Embryonic facial prominence (tissue), 1 donor: ENCODE results near the gene KRT81.
"Not testable (repeated sequence)": the region's sequence is repeated elsewhere in the genome, so short reads cannot be mapped to it uniquely, and the experiment has no call there.

ENCODE experiments used
- DNase-seq: peaks from one replicate; pipeline ENCODE4 v3.0.0-alpha.2; 2016; ENCODE audit errors: extremely low spot score

The KRT81 gene

DNA sequence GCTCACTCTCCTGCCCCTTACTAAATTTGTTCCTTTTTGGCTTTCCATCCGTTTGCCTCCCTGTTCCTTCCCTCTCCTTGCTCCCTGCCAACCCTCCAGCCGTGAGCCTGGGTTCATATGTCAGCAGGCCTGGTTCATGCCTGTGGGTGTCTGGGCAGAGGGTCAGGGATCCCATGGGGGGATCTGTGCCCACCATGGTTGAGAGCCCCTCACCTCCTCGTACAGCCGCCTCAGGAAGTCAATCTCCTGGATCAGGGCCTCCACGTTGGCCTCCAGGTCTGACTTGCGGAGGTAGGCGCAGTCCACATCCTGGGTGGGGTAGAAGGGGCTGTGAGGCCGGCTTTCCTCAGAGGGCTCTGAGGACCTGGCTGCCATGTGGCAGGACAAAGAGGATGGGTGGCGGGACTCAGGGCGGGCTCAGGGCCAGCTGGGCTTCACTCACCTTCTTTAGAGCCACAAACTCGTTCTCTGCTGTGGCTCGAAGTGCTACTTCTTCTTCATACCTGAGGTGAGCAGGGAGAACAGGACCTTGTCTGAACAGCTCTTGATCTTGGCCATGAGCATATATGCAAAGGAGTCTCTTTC is 26.2 kb upstream of the KRT81 start:
- DNase-seq: no peak

- DNase-seq: no peak
Measured at GRCh38 chr12:52316701-52317100, 25.4 kb upstream of the KRT81 start.

GRCh38 chr12:52316290-52316689 is 25.0 kb upstream of the KRT81 start:
- DNase-seq: no peak

- not testable (repeated sequence) for DNase-seq
Measured at GRCh38 chr12:52315721-52316120, 24.4 kb upstream of the KRT81 start.

DNA sequence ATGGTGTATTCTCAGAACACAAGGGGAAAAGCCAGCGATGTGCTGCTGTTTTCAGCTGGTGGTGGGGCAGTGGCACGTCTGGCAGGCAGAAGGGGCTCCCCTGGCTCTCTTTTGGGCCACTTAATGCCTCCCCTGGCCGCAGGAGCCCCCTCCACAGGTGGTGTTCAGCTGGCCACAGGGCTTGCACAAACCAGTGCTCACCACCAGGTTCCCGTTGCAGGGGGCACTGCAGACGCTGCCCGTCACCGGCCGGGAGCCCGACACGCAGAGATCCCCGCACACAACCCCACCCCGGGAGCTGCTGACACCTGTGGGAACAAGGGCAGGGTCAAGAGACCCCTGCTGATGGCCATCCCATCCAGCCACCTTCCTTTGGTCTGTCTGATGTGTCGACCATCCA is 23.2 kb upstream of the KRT81 start:
- DNase-seq: no peak

DNA sequence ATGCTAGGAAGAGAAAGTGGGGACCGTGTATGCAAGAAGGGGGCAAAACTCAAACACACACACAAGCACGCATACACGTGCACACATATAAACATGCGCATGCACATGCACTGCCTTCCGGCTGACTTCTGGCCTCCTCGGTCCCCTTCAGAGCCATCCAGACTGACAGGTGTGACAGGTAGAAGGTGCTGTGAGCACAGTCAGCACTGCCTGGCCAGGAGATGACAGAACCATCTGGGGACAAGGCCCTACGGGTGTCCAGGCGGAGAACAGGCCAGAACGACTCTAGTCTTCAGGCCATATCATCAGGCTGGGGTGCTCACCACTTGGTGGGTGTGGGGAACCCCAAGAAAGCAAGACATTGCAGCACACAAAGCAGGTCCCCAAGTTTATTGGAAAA is 22.6 kb upstream of the KRT81 start:
- DNase-seq: no peak

DNA sequence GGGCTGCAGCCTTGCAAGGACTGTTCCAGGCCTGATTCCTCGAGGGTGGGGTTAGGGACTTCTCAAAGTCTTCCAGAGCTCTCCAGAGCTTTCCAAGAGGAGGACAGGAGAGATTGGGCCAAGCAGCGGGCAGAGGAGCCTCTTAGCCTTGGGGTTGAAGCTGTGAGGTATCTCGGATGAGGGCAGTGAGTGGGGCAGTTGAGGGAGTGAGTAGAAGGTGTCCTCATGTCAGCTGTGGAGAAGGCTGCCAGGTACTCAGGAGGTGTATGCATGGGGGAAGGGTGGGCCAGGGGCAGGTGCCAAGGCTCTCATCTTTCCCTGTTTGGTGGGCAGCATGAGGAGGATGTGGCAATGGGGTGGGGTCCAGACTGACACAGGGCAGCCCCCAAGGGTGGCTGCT is 22.1 kb upstream of the KRT81 start:
- DNase-seq: no peak

DNA sequence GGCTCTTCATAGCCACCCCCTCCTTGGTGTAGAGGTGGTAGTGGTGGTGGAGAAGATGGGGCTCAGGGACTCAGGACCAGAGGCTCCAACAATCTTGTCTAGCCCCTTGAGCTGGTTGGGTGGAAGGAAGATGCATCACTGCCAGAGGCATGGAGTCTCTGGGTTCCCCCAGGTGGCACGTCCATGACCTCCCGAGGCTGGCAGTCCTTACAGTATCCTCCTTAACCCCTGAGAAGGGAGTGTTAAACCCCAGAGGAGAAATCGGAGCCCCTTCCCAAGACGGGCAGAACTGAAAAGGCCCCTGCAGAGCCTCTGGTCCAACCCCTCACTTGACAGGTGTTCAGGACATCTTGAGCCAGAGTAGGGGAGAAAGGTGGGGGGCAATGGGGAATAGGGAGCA is 20.8 kb upstream of the KRT81 start:
- DNase-seq: no peak

DNA sequence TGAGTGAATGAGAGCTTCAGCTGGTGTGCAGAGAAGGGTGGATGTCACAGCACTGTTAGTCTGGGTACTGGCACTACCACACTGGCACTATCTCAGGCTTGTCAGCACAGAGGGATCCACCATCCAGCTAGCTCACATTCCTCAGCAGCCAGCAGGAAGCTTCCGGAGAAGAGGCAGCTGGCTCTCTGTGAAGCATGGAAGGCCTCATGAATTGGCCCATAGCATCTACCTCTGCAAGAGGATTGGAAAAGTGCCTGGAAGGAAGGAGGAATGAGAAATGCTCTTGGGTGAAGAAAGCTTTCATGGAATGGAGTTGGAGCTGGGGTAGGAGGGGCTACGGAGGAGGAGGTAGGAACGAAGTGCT is 19.9 kb upstream of the KRT81 start:
- DNase-seq: no peak

GRCh38 chr12:52310622-52311284 is 19.4 kb upstream of the KRT81 start:
- no peak for DNase-seq

- no peak for DNase-seq
Measured at GRCh38 chr12:52308806-52309425, 17.6 kb upstream of the KRT81 start.

- DNase-seq: peak; percentile 12
Measured at GRCh38 chr12:52307836-52308805, 16.8 kb upstream of the KRT81 start.

DNA sequence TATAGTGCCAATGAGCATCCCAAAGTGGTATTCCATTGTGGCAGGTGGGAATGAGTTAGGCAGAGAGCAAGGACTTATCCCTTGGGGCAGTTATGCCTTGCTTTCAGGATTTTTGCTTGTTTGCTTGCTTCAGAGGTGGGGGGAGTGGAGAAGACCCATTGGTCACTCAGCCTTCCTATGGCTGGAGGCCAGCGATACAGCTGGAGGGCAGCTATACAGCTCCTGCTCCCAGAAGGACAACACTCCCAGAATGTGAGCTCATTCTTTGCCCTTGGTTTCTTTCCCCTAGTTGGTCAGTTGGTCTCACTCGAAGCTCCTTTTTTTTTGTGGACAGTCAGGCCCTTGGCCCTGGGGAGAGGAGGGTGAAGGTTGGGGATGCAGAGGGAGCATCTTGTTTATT is 15.4 kb upstream of the KRT81 start:
- DNase-seq: no peak

DNA sequence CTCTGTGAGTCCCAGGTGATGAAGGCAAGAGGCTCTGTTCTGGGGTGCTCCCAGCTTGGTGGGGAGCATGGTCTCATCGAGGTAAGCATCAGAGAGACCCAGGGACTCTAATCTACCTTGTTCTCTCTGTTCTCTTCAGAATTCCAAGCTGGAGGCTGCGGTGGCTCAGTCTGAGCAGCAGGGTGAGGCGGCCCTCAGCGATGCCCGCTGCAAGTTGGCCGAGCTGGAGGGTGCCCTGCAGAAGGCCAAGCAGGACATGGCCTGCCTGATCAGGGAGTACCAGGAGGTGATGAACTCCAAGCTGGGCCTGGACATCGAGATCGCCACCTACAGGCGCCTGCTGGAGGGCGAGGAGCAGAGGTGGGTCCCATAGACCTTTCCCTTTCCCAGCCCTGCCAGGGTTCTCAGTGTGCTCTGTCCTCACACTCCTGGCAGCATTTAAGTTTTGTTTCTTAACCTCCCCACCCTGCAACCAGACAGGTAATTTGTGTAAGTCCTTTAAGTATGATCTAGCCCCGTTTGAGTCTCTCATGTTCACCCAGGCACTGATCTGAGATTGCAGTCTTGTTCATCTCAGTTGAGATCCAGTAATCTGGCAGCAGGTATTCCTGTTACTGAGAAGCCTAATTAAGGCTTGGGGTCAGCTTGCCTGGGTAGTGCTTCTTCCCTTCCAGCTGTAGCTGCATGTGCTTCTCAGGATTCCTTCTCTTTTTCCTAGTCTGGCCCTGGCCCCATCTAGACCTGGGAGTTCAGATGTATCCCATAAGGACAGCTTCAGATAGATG is 14.8 kb upstream of the KRT81 start:
- no peak for DNase-seq

DNA sequence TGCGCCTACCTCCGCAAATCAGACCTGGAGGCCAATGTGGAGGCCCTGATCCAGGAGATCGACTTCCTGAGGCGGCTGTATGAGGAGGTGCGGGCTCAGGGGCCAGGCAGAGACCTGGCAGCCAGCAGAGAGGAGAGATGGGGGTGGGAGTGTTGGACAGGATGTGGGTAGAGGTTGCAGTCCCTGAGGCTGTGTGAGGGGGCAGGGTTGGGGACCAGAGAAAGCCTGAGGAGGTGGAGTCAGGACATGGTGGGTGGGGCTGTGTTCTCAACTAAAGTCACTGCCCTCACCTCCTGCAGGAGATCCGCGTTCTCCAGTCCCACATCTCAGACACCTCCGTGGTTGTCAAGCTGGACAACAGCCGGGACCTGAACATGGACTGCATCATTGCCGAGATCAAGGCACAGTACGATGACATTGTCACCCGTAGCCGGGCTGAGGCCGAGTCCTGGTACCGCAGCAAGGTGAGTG is 13.6 kb upstream of the KRT81 start:
- DNase-seq: not testable (repeated sequence)

- DNase-seq: not testable (repeated sequence)
Measured at GRCh38 chr12:52302242-52302914, 11.0 kb upstream of the KRT81 start.

DNA sequence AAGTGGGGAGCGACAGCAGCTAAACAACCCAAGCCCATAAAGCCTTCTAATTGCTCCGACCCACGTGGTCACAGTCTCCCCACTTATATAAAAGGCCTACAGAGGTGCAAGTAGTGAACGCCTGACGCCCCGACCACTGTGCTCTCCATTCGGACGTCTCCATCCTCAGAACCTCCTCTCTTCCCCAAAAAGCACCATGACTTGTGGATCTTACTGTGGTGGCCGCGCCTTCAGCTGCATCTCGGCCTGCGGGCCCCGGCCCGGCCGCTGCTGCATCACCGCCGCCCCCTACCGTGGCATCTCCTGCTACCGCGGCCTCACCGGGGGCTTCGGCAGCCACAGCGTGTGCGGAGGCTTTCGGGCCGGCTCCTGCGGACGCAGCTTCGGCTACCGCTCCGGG is 10.4 kb upstream of the KRT81 start:
- DNase-seq: not testable (repeated sequence)

DNA sequence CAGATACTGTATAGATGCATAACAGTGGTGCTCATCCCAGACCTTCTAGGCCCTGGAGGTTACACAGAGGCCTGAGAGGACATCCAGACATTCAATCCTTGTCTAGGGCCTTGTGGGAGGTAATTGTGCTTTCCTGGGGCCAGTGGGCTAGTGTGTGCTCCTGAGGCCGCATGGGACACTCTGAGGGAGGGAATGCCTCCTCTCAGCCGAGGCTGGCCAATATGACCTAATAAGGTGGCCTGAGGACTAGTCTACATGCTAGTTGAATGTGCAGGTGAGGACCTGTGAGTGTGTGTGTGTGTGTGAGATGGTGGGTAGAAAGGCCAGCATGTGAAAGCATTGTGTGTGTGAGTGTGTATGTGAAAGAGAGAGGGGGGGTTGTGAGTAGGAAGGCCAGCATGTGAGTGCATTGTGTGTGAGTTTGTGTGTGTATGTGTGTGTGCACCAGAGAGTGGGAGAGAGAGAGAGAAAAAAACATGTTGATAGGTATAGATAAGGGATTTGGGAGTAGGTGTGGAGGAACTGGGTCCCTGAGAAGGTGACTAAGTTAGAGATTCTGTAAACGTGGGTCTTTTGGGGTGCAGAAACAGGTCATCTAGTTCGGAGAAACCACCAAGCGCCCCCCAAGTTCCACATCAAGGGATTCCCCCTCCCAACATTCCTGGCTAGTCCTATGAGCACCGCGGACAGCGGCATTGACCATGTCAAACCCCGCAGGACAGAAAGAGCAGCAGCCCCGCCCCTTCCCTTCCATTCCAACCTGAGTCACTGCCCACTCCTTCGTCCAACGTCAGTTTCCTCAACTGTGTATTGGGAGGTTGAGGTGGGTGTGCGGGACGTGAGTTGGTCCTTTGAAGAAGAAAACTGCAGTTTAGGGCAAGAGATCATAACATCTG is 9.7 kb upstream of the KRT81 start:
- DNase-seq: no peak

DNA sequence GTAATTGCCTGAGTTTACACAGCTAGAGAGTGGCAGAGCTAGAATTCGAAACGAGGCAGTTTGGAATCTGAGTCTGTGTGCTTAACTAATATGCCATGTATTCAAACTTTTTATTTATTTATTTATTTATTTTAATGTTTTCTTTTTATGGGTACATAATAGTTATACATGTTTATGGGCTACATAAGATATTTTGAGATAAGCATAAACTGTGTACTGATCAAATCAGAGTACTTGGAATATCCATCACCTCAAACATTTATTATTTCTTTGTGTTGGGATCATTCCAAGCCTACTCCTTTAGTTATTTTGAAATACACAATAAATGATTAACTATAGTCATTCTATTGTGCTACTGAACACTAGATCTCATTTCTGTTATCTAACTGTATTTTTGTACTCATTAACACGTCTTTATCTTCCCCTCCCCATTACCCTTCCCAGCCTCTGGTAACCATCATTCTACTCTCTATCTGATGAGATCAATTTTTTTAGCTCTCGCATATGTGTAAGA is 7.4 kb upstream of the KRT81 start:
- DNase-seq: no peak
